Right cardiac atrium (tissue), 5 donors: ENCODE measurements around the gene PAX8. TPM values are rescaled to one million over a fixed set of nuclear protein-coding genes. Genes with fewer than 3 reads are reported as not detected.
"Not testable (repeated sequence)": the region's sequence is repeated elsewhere in the genome, so short reads cannot be mapped to it uniquely, and the experiment has no call there.

Experiments
- ATAC-seq, 2 donors: fragments of 200-7000 bp; cut with Tn5 transposase; one replicate each; pipeline versions ENCODE4 v1.8.0 to v1.9.1; 2020; ENCODE audit warnings: moderate library complexity in 2 of 2, mild to moderate bottlenecking in 1 of 2
- DNase-seq, 3 donors: peaks; one replicate each; pipeline ENCODE4 v3.0.0-alpha.2; 2020
- H3K27ac ChIP-seq: one replicate; pipeline ENCODE4 v1.5.1; 2013; ENCODE audit warnings: mild to moderate bottlenecking, low read length, control low read depth, moderate library complexity
- H3K27me3 ChIP-seq: one replicate; pipeline ENCODE4 v1.6.1; 2013; ENCODE audit not compliant: control insufficient read depth, insufficient read depth
- H3K4me1 ChIP-seq: one replicate; pipeline ENCODE4 v1.6.1; 2013; ENCODE audit warnings: low read length; ENCODE audit not compliant: control insufficient read depth, insufficient read depth
- H3K4me3 ChIP-seq: one replicate; pipeline ENCODE4 v1.5.1; 2013; ENCODE audit warnings: low read length, control low read depth
- H3K9me3 ChIP-seq: one replicate; pipeline ENCODE4 v1.6.1; 2013; ENCODE audit warnings: low read length; ENCODE audit not compliant: control insufficient read depth
- WGBS: extraction: QIAGEN DNeasy Blood & Tissue Kit; methylation state at CpG from one replicate; pipeline ENCODE4 v1.1.7; 2013; 5-methylcytosine and 5-hydroxymethylcytosine counted together
- intact Hi-C, 4 donors: fragments of 100-400 bp; cut with DNase I; formaldehyde crosslinking; loops; one replicate each; pipeline versions ENCODE4 v1.11.0 to v1.14.0; 2022 to 2023
- polyA plus RNA-seq: library from polyadenylated mRNA; stranded (reverse); fragments of 200-250 nt; gene quantifications from one replicate; pipeline ENCODE4 v1.2.3, GENCODE V29; 2013
- total RNA-seq, 4 donors: library from RNA; stranded (reverse); fragmentation: NEBNext Ultra II Directional; extraction: Animal tissue kit (Norgen Biotek cat#: 25700); gene quantifications; one replicate each; pipeline ENCODE4 v1.2.1, GENCODE V29; 2021
- donor health status: healthy with polysubstance abuse.
- donor health status: DM: no; HTN: yes; CAD: no.
- donor health status: DM: no; HTN: no; CAD: no.
- donor health status: DM: no; HTN: yes; CAD: no; lungs with severe emphysema.
- donor health status: DM: yes; HTN: yes; CAD: no.

The PAX8 gene
- total and polyA plus RNA-seq, 5 donors = 0.05 to 1.9 (median 0.40) TPM; not detected in 1

DNA sequence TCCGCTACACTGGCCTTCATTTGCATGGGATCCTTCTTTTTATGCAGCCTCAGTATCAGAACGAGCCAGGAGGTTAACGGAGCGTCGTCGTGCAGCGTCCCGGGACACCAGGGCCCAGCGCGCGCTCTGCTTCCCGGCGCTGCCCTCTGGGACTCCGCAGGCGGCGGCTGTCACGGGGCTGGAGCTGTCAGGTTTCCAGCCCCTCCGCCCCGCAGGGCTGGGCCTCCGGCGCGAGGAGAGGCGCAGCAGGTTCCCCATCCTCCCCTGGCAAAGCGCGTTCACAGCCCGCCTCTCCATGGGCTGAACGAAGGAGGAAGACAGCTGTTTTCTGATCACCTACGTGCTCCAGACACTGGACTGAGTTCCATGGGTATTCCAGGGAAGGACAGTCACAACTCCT, 12.5 kb upstream of the PAX8 start:
- WGBS = 11% methylated on average over 28 of the region's 28 CpGs
- Histone ChIP-seq H3K27ac (no peak overlapping the region), H3K9me3 (no peaks in the 10 kb centered on the region), H3K4me3 (no peak overlapping the region), H3K4me1 (no peaks in the 10 kb centered on the region), H3K27me3 (peaks cover 2% of the 10 kb centered on the region)
- ATAC-seq (peak; percentile 37 to 61), DNase-seq (peak in 2 of 3 donors; percentile 57 to 60)
- intact Hi-C loops = no loop called here

GRCh38 chr2:113288674-113289149, 10.0 kb upstream of the PAX8 start:
- H3K4me1 ChIP-seq, intact Hi-C loops, DNase-seq, H3K9me3 ChIP-seq, H3K27me3 ChIP-seq, H3K4me3 ChIP-seq, H3K27ac ChIP-seq, ATAC-seq: not testable (repeated sequence)
- 84% methylated on average over 5 of the region's 5 CpGs for WGBS

DNA sequence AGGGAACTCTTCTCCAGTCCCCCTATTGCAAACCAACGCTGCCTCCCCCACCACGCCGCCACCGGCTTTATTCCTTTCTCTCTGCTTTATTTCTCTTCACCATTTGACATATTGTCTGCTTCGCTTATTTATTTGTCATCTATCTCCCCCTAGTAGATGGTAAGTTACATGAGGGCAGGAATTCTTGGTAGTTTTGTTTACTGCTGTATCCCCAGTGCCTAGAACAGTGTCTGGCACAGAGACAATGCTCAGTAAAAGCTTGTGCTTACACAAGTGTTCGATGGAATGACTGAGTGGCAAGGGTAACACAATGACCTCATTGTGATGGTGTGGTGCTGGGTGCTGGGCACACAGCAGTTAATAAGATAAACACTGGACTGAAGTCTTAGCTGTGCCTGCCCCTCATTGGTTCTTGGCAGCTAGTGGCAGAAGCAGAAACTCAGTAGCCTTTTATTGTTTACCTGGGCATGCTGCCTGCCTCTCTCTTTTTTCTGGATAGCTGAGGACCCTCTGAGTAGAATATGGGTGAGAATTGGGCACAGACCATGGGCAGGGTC, 9.5 kb upstream of the PAX8 start:
- ATAC-seq, H3K4me1 ChIP-seq, DNase-seq, H3K4me3 ChIP-seq, H3K9me3 ChIP-seq, intact Hi-C loops, H3K27ac ChIP-seq, H3K27me3 ChIP-seq: not testable (repeated sequence)
- 40% methylated on average over 4 of the region's 6 CpGs for WGBS

- intact Hi-C loops = no loop called here
- WGBS = 87% methylated on average over 3 of the region's 3 CpGs
These were observed 7.1 kb upstream of the PAX8 start for GRCh38 chr2:113285816-113286215.

GRCh38 chr2:113284999-113285398, 6.3 kb upstream of the PAX8 start:
- ATAC-seq, intact Hi-C loops, DNase-seq, H3K4me3 ChIP-seq, H3K27me3 ChIP-seq, H3K27ac ChIP-seq, H3K9me3 ChIP-seq, H3K4me1 ChIP-seq: not testable (repeated sequence)
- 83% methylated on average over 6 of the region's 6 CpGs for WGBS

More at GRCh38 chr2:113285816-113286215, 7.1 kb upstream of the PAX8 start:
- no peaks in the 10 kb centered on the region for H3K27me3 ChIP-seq
- no peak overlapping the region for H3K4me3 ChIP-seq
- ATAC-seq = no peak
- no peak overlapping the region for H3K27ac ChIP-seq
- peaks cover 2% of the 10 kb centered on the region for H3K4me1 ChIP-seq
- no peak for DNase-seq
- H3K9me3 ChIP-seq = no peaks in the 10 kb centered on the region

DNA sequence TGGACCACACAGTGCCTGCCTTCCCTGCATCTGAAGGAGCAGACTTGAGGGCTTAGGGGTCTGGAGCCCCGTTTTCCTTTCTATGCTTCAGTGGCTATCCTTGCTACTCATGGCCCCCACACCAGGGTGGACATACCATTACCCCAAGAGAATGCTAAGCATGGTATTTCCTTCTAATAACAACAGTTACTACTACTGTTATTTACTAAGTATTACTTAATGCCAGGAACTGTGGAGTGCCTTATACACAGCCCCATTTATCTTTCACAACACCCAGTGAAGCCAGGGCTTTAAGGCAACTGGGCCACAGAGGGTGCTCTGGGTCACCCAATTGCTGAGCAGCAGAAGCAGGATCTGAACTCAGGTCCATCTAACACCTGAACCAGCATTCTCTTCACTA, 5.8 kb upstream of the PAX8 start:
- WGBS = 72% methylated on average over 1 of the region's 1 CpG
- Histone ChIP-seq H3K27me3 (no peaks in the 10 kb centered on the region), H3K27ac (no peak overlapping the region), H3K9me3 (no peaks in the 10 kb centered on the region), H3K4me1 (peaks cover 2% of the 10 kb centered on the region), H3K4me3 (no peak overlapping the region)
- DNase-seq (no peak), ATAC-seq (no peak)
- intact Hi-C loops = no loop called here

GRCh38 chr2:113283704-113284284, 5.1 kb upstream of the PAX8 start:
- 17% methylated on average over 3 of the region's 3 CpGs for WGBS
- ATAC-seq = peak; percentile 86 to 88
- DNase-seq = peak; percentile 39 to 64 (median 58)
- Histone ChIP-seq H3K27ac (no peak overlapping the region), H3K27me3 (no peaks in the 10 kb centered on the region), H3K4me3 (no peak overlapping the region), H3K9me3 (no peaks in the 10 kb centered on the region), H3K4me1 (peaks cover 2% of the 10 kb centered on the region)
- intact Hi-C loops = no loop called here

GRCh38 chr2:113282747-113283533, 4.2 kb upstream of the PAX8 start:
- no peak overlapping the region for H3K27ac ChIP-seq
- peaks cover 2% of the 10 kb centered on the region for H3K4me1 ChIP-seq
- ATAC-seq (peak; percentile 54 to 70), DNase-seq (peak; percentile 32 to 80 (median 73))
- H3K4me3 ChIP-seq = no peak overlapping the region
- 56% methylated on average over 12 of the region's 12 CpGs for WGBS
- intact Hi-C loops = no loop called here
- no peaks in the 10 kb centered on the region for H3K27me3 ChIP-seq
- H3K9me3 ChIP-seq = no peaks in the 10 kb centered on the region

DNA sequence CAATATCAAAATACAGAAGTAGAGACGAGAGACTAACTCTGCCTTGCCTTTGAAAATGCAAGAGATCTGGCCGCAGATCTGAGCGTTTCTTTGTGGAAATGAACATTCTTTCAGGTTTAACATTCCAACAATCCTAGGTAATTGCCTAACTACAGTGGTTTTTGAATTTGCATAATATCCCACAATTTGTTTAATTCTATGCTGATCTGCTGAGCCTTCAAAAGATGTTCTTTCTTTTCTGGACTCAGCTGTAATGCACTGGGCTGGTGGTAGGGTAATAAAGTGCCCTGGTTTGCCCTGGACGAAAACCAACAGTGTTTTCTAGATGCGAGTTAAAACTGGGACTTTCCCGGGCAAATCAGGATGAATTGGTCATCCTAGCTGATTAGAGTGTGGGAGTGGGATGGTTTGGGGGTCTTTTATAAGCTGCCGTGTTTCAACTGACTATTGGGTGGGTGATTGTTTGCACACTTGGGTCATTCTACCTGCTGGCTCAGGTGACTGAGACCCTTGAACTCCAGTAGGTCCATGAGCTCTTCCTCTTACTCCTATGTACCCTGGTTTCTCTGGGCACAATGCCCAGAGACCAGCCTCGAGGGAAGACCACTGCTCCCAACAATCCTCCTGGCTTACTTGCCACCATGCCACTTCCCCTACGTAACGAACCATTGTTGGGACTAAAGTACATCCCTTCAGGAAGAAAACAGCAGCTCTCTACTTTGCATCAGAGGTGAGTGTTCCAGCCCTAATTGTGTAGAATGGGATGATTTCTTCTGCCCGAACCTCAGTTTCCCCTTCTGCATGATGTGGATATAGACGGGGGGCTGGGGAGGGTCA, 3.4 kb upstream of the PAX8 start:
- no peak overlapping the region for H3K27ac ChIP-seq
- H3K27me3 ChIP-seq = no peaks in the 10 kb centered on the region
- no peak overlapping the region for H3K4me3 ChIP-seq
- 65% methylated on average over 12 of the region's 12 CpGs for WGBS
- H3K9me3 ChIP-seq = no peaks in the 10 kb centered on the region
- intact Hi-C loops = no loop called here
- ATAC-seq (no peak), DNase-seq (no peak)
- peaks cover 2% of the 10 kb centered on the region for H3K4me1 ChIP-seq

DNA sequence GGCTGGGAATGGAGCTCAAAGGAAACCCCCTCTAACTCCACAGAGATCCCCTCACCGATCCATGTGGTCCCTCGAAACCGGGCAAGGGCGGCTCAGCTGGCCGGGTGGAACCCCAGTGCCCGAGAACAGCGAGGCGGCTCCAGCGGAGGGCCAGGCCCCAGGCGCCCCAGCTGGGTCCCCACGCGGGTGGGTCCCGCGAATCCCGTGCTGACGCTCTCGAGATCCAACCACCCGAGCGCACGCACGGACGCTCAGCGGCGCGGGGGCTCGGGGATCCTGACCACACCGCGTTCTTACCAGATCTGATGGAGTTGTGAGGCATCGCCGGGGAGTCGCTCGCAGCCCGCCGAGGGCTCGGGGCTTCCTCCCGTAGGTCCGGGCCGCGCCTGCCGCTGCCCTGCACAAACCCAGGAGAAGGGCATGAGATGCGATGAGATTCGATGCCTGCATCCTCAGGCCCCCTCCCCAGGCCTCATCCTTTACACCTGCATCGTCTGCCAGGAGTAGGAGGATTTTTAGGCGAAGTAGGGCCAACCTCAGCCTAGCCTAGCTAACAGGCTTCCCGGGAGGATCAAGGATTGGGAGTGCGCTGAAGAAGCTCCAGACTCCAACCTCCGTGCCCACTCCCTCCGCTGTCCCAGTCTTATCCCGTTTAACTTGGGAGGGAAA, 514 bp downstream of the PAX8 start:
- whole genome bisulfite sequencing = 10% methylated on average over 49 of the region's 49 CpGs
- H3K27me3 ChIP-seq = no peaks in the 10 kb centered on the region

More for the DNA sequence above, 514 bp downstream of the PAX8 start:
- no peak for DNase-seq
- intact Hi-C loops = no loop called here
- Histone ChIP-seq H3K4me1 (peaks cover 2% of the 10 kb centered on the region), H3K4me3 (no peak overlapping the region), H3K9me3 (no peaks in the 10 kb centered on the region), H3K27ac (no peak overlapping the region)
- ATAC-seq = no peak
